Renal pelvis (tissue), 4 donors: ENCODE data around the gene CCDC186. TPM values are rescaled to one million over a fixed set of nuclear protein-coding genes. Genes with fewer than 3 reads are reported as not detected.

Source experiments
- DNase-seq: peaks from one replicate; pipeline ENCODE4 v3.0.0-alpha.2; 2013
- polyA plus RNA-seq, 3 donors: library from polyadenylated mRNA; unstranded; fragments of 120-200 nt; gene quantifications; one replicate each; pipeline ENCODE4 v1.2.1, GENCODE V29; 2013; ENCODE audit not compliant: insufficient read length in 3 of 3

CCDC186 gene
- polyA plus RNA-seq, 3 donors, result 19.6 to 33.2 (median 25.0) TPM

DNA sequence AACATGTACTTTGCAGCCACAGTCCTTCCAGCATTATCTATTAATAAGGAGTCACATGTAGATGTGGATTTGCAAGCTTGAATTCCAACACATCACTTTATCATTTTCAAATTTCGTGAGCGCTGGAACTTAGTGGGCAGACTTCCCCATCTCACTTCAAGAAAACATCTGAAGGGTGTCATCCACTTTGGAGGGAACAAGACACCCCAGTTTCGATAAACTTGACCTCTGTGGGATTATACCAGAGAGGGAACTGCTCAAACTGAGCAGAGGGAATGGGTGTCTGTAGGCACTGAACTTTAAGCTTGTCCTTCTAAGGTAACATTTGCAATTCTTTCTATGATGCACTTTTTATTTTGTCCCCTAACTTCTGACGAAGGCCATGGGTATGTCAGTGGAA lies 102.8 kb downstream of the CCDC186 start:
- no peak for DNase-seq

Other genes starting within 250 kb of the CCDC186 start
- under 1 TPM in 1 of 3 donors, not detected in 2; 0.10 TPM for gene ADRB1, start 130.3 kb downstream of the CCDC186 start, polyA plus RNA-seq
- gene TDRD1, start 5.2 kb upstream of the CCDC186 start, polyA plus RNA-seq, result under 1 TPM in 1 of 3 donors, not detected in 2; 0.04 TPM
- 1 to 10 TPM; 2.5 to 3.2 (median 2.8) TPM for gene VWA2, start 65.1 kb upstream of the CCDC186 start, polyA plus RNA-seq
- 10 to 100 TPM; 40.1 to 45.6 (median 42.1) TPM for gene AFAP1L2, start 230.3 kb upstream of the CCDC186 start, polyA plus RNA-seq